HG03571 (cell line): ENCODE results near the gene IFT122.
"Not testable (repeated sequence)": the region's sequence is repeated elsewhere in the genome, so short reads cannot be mapped to it uniquely, and the experiment has no call there.

Experiments used
- ATAC-seq: cut with Tn5 transposase; IDR thresholded peaks from one replicate; pipeline ENCODE4 v1.9.1; 2021; ENCODE audit not compliant: unreplicated experiment

Gene IFT122

GRCh38 chr3:129534428-129535027, 94.5 kb downstream of the IFT122 start:
- ATAC-seq = no peak

GRCh38 chr3:129535075-129535474, 95.1 kb downstream of the IFT122 start:
- ATAC-seq = no peak

DNA sequence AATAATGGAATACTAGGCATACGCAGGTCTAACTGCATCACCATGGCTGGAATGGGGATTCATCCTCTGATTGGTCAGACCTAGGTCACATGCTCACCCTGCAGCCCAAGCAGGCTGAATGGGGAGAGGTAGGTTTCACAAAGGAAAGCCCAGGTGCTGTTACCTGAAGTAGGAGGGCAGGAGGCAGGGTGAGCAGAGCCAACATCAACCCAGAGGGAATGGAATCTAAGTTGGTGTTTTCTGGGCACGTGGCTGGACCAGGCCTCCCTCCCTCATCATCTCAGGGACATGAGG, 96.3 kb downstream of the IFT122 start:
- ATAC-seq = no peak

DNA sequence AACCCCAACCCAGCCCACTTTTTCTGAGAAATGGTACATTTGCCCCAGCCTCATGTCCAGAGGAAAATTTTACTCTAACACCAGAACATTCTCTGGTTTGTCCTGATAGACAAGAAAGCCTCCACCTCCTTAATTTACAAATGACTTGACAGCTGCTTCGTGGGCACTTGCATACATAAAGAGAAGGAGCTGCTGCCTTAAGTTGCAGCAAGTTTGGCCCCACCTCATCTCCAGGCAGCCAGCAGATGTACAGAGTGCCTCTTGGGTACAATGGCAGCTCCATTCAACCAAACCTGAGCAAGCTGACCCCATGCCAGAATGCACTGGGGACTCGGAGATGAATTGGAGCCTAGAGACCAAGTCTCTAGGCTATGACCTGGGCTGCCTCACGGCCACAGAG, 96.8 kb downstream of the IFT122 start:
- no peak for ATAC-seq

DNA sequence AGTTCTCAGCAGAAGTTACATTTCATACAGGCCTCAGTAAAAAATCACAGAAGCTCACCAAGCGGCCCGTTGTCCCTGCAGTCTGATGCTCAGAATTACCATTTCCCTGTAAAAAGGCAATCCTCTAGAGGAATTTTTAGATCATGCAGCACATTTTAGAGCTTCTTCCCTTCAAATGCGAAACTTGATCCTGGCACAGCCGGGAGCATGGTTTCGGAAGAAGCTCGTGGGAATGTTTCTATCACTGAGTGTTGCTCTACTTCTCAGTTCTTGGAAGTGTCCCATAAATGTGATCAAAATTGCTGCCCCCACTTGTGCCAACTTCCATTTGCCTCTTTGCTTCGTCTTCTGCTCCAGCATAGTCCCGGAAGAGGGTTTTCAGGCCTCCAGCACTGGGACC, 99.2 kb downstream of the IFT122 start:
- no peak for ATAC-seq

DNA sequence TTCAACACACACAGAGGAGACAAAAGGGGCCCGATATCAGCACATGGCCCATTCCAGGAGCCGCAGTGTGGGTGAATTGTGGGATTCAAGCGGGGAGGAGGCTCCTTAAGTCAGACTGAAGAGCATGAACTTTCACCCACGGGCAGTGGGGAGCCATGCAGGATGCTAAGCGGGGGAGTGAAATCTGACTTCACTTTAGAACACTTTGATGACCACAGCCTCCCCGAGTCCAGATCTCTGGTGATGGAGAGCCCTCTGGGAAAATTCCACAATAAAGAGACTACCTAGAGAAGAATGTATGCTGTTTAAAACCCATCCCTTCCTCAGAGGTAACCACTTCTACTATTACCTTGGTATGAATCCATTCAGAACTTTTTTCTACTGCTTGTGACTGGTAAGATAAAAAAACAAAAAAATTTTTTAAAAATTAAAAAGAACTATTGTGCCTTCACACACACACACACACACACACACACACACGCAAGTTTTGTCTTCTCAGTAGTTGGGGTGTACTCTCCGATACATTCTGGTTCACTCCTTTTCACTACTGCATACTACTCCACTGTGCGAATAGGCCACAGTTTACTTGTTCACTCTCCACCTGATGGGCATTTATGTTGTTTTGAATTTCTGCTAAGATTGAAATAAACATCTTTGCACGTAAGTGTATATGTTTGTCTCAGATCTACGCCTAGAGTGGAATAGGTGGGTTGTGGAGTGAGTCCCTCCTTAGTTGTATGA, 100.9 kb downstream of the IFT122 start:
- no peak for ATAC-seq

- no peak for ATAC-seq
These were observed 102.7 kb downstream of the IFT122 start for GRCh38 chr3:129542747-129543146.

DNA sequence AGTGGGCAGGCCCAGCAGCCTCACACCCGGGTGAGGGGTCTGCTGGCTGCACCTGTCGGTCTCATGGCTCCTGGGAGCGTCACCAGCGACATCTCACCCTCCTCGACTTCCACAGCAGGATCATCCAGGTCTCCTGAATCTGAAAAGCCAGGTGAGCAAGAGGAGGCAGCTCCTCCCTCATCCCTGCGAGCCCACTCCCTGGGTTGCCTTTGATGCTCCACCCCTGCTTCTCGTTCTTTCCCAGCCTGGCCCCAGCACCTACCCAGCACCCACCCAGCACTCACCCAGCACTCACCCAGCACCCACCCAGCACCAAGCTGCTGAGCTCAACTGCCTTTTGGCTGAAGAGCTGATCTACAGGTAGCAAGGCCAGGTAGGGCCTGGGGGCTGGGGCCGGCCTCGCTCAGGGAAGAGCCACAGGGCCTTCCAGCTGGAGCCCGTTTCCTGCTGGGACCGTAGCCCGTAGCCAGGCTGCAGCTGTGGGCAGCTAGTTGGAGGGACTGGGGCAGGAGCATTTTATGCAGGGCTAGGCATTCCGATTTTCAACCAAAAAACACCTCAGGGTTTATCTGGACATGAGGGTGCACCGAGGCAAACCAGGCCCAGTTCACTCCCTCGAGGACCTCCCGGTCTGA, 103.2 kb downstream of the IFT122 start, which contains the start of gene H1-8:
Gene H1-8 (plus strand): TSS at position 20 of the 635 bp plus-strand sequence. CDS start 44 bp downstream, at position 64.
- no peak for ATAC-seq

DNA sequence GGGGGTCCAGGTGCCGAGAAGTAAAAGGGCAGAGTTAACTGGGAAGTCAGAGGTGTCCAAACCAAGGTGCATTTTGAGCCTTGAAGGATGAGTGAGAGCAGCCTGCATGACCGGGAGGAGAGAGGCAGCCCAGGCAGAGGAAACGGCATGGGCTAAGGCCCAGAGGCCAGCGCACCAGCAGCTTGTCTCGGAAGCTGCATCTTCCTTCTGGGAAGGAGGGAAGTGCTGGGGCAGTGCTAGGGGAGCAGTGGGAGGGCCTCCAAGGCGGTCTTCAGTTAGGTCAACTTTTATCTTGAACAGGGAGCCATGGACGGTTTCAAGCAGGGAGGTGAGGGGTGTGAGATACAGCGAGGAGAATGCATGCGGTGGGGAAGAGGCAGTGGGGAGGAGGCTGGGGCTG, 104.0 kb downstream of the IFT122 start:
- no peak for ATAC-seq

DNA sequence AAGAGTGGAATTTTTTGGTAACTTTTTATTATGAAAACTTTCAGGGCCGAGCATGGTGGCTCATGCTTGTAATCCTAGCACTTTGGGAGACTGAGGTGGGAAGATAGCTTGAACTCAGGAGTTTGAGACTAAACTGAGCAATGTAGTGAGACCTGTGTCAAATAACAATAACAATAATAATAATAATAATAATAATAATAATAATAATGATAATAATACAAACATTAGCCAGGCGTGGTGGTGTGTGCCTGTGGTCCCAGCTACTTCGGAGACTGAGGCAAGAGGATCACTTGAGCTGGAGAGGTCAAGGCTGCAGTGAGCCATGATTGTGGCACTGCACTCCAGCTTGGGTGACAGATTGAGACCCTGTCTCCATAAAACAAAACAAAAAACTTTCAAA, 105.9 kb downstream of the IFT122 start:
- ATAC-seq = not testable (repeated sequence)

DNA sequence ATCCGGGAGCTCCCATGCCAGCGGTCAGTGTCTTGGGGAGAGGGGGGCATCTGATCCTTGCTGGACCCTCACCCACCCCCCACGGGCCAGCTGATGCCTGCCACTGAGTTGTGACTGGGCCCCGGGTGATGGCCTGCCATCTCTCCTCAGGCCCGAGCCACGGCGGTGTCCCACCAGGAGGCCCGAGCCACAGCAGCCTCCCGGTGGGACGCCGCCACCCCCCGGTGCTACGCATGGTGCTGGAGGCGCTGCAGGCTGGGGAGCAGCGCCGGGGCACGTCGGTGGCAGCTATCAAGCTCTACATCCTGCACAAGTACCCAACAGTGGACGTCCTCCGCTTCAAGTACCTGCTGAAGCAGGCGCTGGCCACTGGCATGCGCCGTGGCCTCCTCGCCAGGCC, 107.2 kb downstream of the IFT122 start:
- no peak for ATAC-seq

DNA sequence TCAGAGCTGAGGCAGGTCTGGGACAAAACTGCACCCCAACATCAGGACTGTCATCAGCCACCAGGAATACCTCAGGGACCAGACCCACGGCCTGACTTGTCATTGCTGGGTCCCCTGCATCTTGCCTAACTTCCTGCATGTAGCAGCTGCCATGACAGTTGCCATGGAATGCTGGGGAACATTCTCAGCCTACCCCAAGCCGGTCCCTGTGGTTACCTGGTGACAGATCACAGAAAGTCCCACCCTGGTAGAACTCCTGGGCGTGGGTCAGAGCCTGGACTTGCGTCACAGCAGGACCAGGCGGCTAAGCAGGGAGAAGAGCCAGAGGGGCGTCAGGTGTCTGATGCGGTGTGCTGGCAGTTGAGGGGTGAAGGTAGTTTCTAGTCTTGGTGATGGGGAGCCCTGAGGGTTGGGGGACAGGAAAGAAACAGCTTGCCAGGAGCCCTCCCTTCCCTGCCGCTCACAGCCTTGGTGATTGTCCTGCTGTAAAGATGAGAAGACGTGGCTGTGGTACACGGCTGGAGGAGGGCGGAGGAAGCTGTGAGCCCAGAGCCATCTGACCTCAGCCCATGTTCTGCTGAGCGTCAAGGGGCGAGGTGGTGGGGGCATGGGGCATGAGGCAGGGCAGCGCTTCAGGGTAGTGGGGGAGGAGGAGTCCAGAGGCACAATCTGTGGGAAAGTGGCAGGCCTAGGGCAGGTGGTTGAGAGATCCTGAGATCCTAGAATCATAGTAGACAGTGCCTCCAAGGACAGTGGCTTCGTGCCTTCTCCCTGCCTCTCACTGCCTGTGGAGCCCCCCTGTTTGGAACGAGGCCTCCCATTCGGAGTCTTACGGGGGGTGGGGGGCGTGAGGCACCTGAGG, 108.3 kb downstream of the IFT122 start:
- no peak for ATAC-seq

- no peak for ATAC-seq
These were observed 109.2 kb downstream of the IFT122 start for GRCh38 chr3:129549006-129549800.

- ATAC-seq = no peak
These were observed 109.8 kb downstream of the IFT122 start for GRCh38 chr3:129549805-129550204.

GRCh38 chr3:129552287-129553050, 112.4 kb downstream of the IFT122 start:
- ATAC-seq = no peak

DNA sequence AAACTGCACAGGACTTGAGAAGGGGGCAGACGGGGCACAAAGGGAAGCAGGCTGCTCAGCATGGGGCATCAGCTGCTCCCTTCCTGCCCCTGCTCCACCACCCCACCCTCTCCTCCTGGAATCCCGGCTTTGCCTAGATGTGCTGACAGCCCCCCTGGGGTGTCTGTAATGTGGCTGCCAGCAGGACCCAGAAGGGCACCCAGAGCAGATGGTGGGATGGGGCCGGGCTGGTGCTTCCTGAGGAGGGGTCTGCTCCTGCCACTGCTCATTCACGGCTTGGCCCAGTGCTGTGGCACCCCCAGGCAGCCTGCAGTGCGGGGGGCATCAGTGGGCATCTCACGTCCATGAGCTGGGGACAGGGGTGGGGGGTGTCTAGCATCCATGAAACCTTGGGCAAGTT, 113.1 kb downstream of the IFT122 start:
- no peak for ATAC-seq

GRCh38 chr3:129553719-129554118, 113.7 kb downstream of the IFT122 start:
- no peak for ATAC-seq

GRCh38 chr3:129554356-129555152, 114.5 kb downstream of the IFT122 start:
- no peak for ATAC-seq

- ATAC-seq = no peak
These were observed 115.1 kb downstream of the IFT122 start for GRCh38 chr3:129555153-129555550.
